Measurements from ENCODE around the gene AIG1. TPM values are rescaled to one million over a fixed set of nuclear protein-coding genes. Genes with fewer than 3 reads are reported as not detected.

Gene AIG1
- total RNA-seq, 1 donor, result 70.9 TPM

GRCh38 chr6:143100429-143100828 lies 39.7 kb downstream of the AIG1 start:
- no peaks in the 10 kb centered on the region for H3K4me1 ChIP-seq (ENCODE audit: insufficient read depth, low read length)
- TF ChIP-seq CTCF (IDR thresholded peaks at IDR 0.05; ENCODE audit: extremely low read depth, low read depth, low read length), result no peak
- no peak overlapping the region for H3K27ac ChIP-seq (ENCODE audit: low read depth, low read length)
- no peaks in the 10 kb centered on the region for H3K27me3 ChIP-seq (ENCODE audit: insufficient read depth, low read length)
- H3K79me2 ChIP-seq (ENCODE audit: insufficient read depth, low read length), result no peaks in the 10 kb centered on the region
- H3K4me2 ChIP-seq (ENCODE audit: insufficient read depth, low read length), result no peak overlapping the region
- DNase-seq (ENCODE audit: insufficient read length, low spot score, missing footprints), result no peak
- H3K9me3 ChIP-seq (ENCODE audit: low read depth, low read length), result no peaks in the 10 kb centered on the region
- no peak overlapping the region for H3K4me3 ChIP-seq (ENCODE audit: insufficient read depth, low read length)
- H4K20me1 ChIP-seq (ENCODE audit: insufficient read depth, low read length), result no peaks in the 10 kb centered on the region
- no peaks in the 10 kb centered on the region for H3K36me3 ChIP-seq (ENCODE audit: insufficient read depth, low read length)
- no peak overlapping the region for H2AFZ ChIP-seq (ENCODE audit: low read length)

- Histone ChIP-seq H3K4me3 (ENCODE audit: insufficient read depth, low read length) (no peak overlapping the region), H3K36me3 (ENCODE audit: insufficient read depth, low read length) (no peaks in the 10 kb centered on the region), H3K27me3 (ENCODE audit: insufficient read depth, low read length) (no peaks in the 10 kb centered on the region), H3K9me3 (ENCODE audit: low read depth, low read length) (no peaks in the 10 kb centered on the region), H2AFZ (ENCODE audit: low read length) (no peak overlapping the region), H4K20me1 (ENCODE audit: insufficient read depth, low read length) (no peaks in the 10 kb centered on the region), H3K79me2 (ENCODE audit: insufficient read depth, low read length) (no peaks in the 10 kb centered on the region), H3K27ac (ENCODE audit: low read depth, low read length) (no peak overlapping the region), H3K4me1 (ENCODE audit: insufficient read depth, low read length) (peaks cover 15% of the 10 kb centered on the region), H3K4me2 (ENCODE audit: insufficient read depth, low read length) (no peak overlapping the region)
- DNase-seq (ENCODE audit: insufficient read length, low spot score, missing footprints), result no peak
- no peak for TF ChIP-seq CTCF (IDR thresholded peaks at IDR 0.05; ENCODE audit: extremely low read depth, low read depth, low read length)
Observed at GRCh38 chr6:143103916-143104315, 43.2 kb downstream of the AIG1 start.

GRCh38 chr6:143107440-143107839 lies 46.8 kb downstream of the AIG1 start:
- Histone ChIP-seq H3K4me3 (ENCODE audit: insufficient read depth, low read length) (no peak overlapping the region), H3K9me3 (ENCODE audit: low read depth, low read length) (no peaks in the 10 kb centered on the region), H3K4me1 (ENCODE audit: insufficient read depth, low read length) (peaks cover 39% of the 10 kb centered on the region), H3K27me3 (ENCODE audit: insufficient read depth, low read length) (no peaks in the 10 kb centered on the region), H2AFZ (ENCODE audit: low read length) (peak overlapping the region; percentile 49), H3K79me2 (ENCODE audit: insufficient read depth, low read length) (no peaks in the 10 kb centered on the region), H4K20me1 (ENCODE audit: insufficient read depth, low read length) (no peaks in the 10 kb centered on the region), H3K27ac (ENCODE audit: low read depth, low read length) (peak overlapping the region; percentile 49), H3K36me3 (ENCODE audit: insufficient read depth, low read length) (no peaks in the 10 kb centered on the region), H3K4me2 (ENCODE audit: insufficient read depth, low read length) (no peak overlapping the region)
- no peak for TF ChIP-seq CTCF (IDR thresholded peaks at IDR 0.05; ENCODE audit: extremely low read depth, low read depth, low read length)
- DNase-seq (ENCODE audit: insufficient read length, low spot score, missing footprints), result no peak

GRCh38 chr6:143107911-143108761 lies 47.4 kb downstream of the AIG1 start:
- Histone ChIP-seq H3K4me1 (ENCODE audit: insufficient read depth, low read length) (peaks cover 40% of the 10 kb centered on the region), H3K36me3 (ENCODE audit: insufficient read depth, low read length) (no peaks in the 10 kb centered on the region), H3K27me3 (ENCODE audit: insufficient read depth, low read length) (no peaks in the 10 kb centered on the region), H3K9me3 (ENCODE audit: low read depth, low read length) (no peaks in the 10 kb centered on the region), H2AFZ (ENCODE audit: low read length) (peak overlapping the region; percentile 49), H3K79me2 (ENCODE audit: insufficient read depth, low read length) (no peaks in the 10 kb centered on the region), H3K4me3 (ENCODE audit: insufficient read depth, low read length) (no peak overlapping the region), H3K4me2 (ENCODE audit: insufficient read depth, low read length) (peak overlapping the region; percentile 32), H4K20me1 (ENCODE audit: insufficient read depth, low read length) (no peaks in the 10 kb centered on the region), H3K27ac (ENCODE audit: low read depth, low read length) (peak overlapping the region; percentile 49)
- TF ChIP-seq CTCF (IDR thresholded peaks at IDR 0.05; ENCODE audit: extremely low read depth, low read depth, low read length), result no peak
- DNase-seq (ENCODE audit: insufficient read length, low spot score, missing footprints), result no peak
